ENCODE data around the gene ZNF346. TPM values are rescaled to one million over a fixed set of nuclear protein-coding genes. Genes with fewer than 3 reads are reported as not detected.
A peak's percentile ranks its signal among the peaks of the same experiment; 100 is the strongest.
"Not testable (repeated sequence)": the region's sequence is repeated elsewhere in the genome, so short reads cannot be mapped to it uniquely, and the experiment has no call there.

ZNF346 gene
- total RNA-seq, 1 experiment from 2014 or later: 32.5 TPM

DNA sequence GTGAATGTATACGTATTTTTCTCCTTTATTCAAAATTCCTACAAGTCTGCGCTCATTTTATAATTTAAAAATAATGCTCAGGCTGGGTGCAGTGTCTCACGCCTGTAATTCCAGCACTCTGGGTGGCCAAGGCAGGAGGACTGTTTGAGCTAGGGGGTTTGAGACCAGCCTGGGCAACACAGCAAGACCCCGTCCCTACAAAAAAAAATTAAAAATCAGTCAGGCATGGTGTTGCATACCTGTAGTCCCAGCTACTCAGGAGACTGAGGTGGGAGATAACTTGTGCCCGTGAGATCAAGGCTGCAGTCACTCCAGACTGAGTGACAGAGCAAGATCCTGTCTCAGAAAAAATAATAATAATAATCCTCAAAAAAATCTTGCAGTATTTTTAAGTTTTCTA is 23.7 kb upstream of the ZNF346 start:
- Mint-ChIP-seq H3K36me3 (ENCODE audit: insufficient read depth, unreplicated experiment) (peaks cover 15% of the 10 kb centered on the region), H3K4me1 (ENCODE audit: insufficient read depth, unreplicated experiment) (peaks cover 53% of the 10 kb centered on the region), H3K27ac (ENCODE audit: low read depth, unreplicated experiment) (no peak overlapping the region), H3K9me3 (ENCODE audit: unreplicated experiment) (no peaks in the 10 kb centered on the region), H3K27me3 (ENCODE audit: insufficient read depth, unreplicated experiment) (no peaks in the 10 kb centered on the region), H3K4me3 (ENCODE audit: unreplicated experiment) (no peak overlapping the region)
- DNase-seq (ENCODE audit: unreplicated experiment): no peak
- POLR2A ChIA-PET: no interaction called here
- no TSS peak for BruUV-seq (replicated peaks)
- intact Hi-C loops (cut with micrococcal nuclease): no loop called here
- CTCF ChIA-PET: no interaction called here
- no peak for TF ChIP-seq CTCF (IDR thresholded peaks at IDR 0.05; ENCODE audit: unreplicated experiment)

DNA sequence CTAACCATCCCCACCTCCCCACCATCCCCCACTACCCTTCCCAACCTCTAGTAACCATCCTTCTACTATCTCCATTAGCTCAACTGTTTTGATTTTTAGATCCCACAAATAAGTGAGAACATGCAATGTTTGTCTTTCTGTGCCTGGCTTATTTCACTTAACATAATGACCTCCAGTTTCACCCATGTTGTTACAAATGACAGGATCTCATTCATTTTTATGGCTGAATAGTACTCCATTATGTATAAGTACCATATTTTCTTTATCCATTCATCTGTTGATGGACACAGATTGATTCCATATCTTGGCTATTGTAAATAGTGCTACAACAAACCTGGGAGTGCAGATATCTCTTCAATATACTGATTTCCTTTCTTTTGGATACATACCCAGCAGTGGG is 23.0 kb upstream of the ZNF346 start:
- peaks cover 53% of the 10 kb centered on the region for H3K4me1 Mint-ChIP-seq (ENCODE audit: insufficient read depth, unreplicated experiment)
- intact Hi-C loops (cut with micrococcal nuclease); H3K9me3 Mint-ChIP-seq (ENCODE audit: unreplicated experiment); H3K4me3 Mint-ChIP-seq (ENCODE audit: unreplicated experiment); CTCF ChIA-PET; DNase-seq (ENCODE audit: unreplicated experiment); POLR2A ChIA-PET; H3K27me3 Mint-ChIP-seq (ENCODE audit: insufficient read depth, unreplicated experiment); H3K27ac Mint-ChIP-seq (ENCODE audit: low read depth, unreplicated experiment); BruUV-seq (replicated peaks): not testable (repeated sequence)
- H3K36me3 Mint-ChIP-seq (ENCODE audit: insufficient read depth, unreplicated experiment): peaks cover 15% of the 10 kb centered on the region

GRCh38 chr5:177003649-177004048 is 18.8 kb upstream of the ZNF346 start:
- BruUV-seq (replicated peaks): no TSS peak
- ChIA-PET CTCF (interaction anchor here (0.9 to 2.1 kb wide), 5 partner anchors 12 to 343 kb away, joined by 3 to 10 read pairs (median 3); partner anchors contain the start of gene ZNF346), POLR2A (interaction anchor here (1.2 to 13.5 kb wide), 2 partner anchors 18 to 24 kb away, joined by 6 to 136 read pairs; partner anchors contain the start of gene ZNF346)
- intact Hi-C loops (cut with micrococcal nuclease): no loop called here
- H3K27ac Mint-ChIP-seq (ENCODE audit: low read depth, unreplicated experiment): peak overlapping the region; percentile 29
- no peak for TF ChIP-seq CTCF (IDR thresholded peaks at IDR 0.05; ENCODE audit: unreplicated experiment)
- H3K36me3 Mint-ChIP-seq (ENCODE audit: insufficient read depth, unreplicated experiment): peaks cover 15% of the 10 kb centered on the region
- H3K27me3 Mint-ChIP-seq (ENCODE audit: insufficient read depth, unreplicated experiment): no peaks in the 10 kb centered on the region
- peaks cover 31% of the 10 kb centered on the region for H3K4me1 Mint-ChIP-seq (ENCODE audit: insufficient read depth, unreplicated experiment)
- DNase-seq (ENCODE audit: unreplicated experiment): peak; percentile 14
- H3K4me3 Mint-ChIP-seq (ENCODE audit: unreplicated experiment): peak overlapping the region; percentile 96
- no peaks in the 10 kb centered on the region for H3K9me3 Mint-ChIP-seq (ENCODE audit: unreplicated experiment)

GRCh38 chr5:177004961-177005360 is 17.5 kb upstream of the ZNF346 start:
- peak overlapping the region; percentile 96 for H3K4me3 Mint-ChIP-seq (ENCODE audit: unreplicated experiment)
- H3K9me3 Mint-ChIP-seq (ENCODE audit: unreplicated experiment): no peaks in the 10 kb centered on the region
- peak overlapping the region; percentile 98 for H3K27ac Mint-ChIP-seq (ENCODE audit: low read depth, unreplicated experiment)
- no peaks in the 10 kb centered on the region for H3K27me3 Mint-ChIP-seq (ENCODE audit: insufficient read depth, unreplicated experiment)
- no peak for TF ChIP-seq CTCF (IDR thresholded peaks at IDR 0.05; ENCODE audit: unreplicated experiment)
- no TSS peak for BruUV-seq (replicated peaks)
- DNase-seq (ENCODE audit: unreplicated experiment): no peak
- H3K36me3 Mint-ChIP-seq (ENCODE audit: insufficient read depth, unreplicated experiment): peaks cover 8% of the 10 kb centered on the region
- intact Hi-C loops (cut with micrococcal nuclease): no loop called here
- ChIA-PET POLR2A (interaction anchor here (0.8 to 13.5 kb wide), 12 partner anchors 8 to 467 kb away, joined by 3 to 136 read pairs (median 6); partner anchors contain the start of genes RNF44 and ZNF346), CTCF (interaction anchor here (0.5 to 2.1 kb wide), 14 partner anchors 8 to 359 kb away, joined by 3 to 14 read pairs (median 4); partner anchors contain the start of gene ZNF346)
- H3K4me1 Mint-ChIP-seq (ENCODE audit: insufficient read depth, unreplicated experiment): peaks cover 25% of the 10 kb centered on the region
